ENCODE measurements around the gene CISD3. TPM values are rescaled to one million over a fixed set of nuclear protein-coding genes. Genes with fewer than 3 reads are reported as not detected.
A peak's percentile ranks its signal among the peaks of the same experiment; 100 is the strongest.

The CISD3 gene
- total RNA-seq, 1 donor from 2014 or later, result 9.4 TPM

DNA sequence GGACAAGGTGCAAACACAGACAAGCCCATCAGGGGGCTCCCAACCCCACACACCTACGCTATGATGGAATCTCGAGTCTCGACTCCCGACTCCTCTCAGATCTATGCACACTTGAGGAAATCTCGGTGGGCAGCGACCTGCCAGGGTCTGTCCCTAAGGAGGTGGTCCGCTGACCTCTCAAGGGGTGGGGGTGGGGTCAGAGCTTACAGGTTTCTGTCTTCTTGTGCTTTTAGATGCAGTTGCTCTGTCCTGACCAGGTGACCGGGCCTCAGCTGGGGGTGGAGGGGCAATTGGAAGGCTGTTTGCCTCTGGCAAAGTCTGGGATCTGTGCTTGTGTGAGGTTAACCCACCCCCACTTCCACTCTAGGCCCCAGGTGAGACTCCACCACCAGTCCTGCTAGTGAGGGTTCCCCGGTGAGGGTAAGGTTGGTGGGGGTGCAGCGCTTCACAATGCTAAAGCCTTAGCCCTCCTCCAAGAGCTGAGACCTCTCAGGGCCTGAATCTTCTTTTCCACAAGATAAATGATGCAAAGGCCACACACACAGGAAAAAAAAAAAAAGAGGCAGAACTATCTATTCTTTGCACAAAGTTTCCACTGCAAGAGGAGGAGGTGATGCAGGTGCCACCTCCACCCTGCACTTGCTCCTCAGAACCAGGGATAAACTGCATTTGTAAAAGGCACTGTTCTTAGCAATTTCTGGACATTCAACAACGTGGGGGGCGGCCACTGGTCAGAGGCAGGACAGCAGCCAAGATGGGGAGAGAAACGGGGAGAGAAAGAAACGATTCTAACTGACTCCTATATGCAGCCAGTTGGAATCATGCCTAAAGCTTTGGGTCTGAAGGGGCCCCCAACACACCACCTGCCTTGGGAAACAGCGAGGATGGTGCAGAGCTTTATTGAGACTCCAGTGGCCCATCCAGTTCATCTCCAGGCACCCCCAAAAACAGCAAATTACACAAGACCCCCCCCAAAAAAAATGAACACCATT is 4.1 kb downstream of the CISD3 start:
- TF ChIP-seq, protein P1, sequence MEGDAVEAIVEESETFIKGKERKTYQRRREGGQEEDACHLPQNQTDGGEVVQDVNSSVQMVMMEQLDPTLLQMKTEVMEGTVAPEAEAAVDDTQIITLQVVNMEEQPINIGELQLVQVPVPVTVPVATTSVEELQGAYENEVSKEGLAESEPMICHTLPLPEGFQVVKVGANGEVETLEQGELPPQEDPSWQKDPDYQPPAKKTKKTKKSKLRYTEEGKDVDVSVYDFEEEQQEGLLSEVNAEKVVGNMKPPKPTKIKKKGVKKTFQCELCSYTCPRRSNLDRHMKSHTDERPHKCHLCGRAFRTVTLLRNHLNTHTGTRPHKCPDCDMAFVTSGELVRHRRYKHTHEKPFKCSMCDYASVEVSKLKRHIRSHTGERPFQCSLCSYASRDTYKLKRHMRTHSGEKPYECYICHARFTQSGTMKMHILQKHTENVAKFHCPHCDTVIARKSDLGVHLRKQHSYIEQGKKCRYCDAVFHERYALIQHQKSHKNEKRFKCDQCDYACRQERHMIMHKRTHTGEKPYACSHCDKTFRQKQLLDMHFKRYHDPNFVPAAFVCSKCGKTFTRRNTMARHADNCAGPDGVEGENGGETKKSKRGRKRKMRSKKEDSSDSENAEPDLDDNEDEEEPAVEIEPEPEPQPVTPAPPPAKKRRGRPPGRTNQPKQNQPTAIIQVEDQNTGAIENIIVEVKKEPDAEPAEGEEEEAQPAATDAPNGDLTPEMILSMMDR (conservative IDR thresholded peaks at IDR 0.05; ENCODE audit: low read depth, low read length), result peak; percentile 34
- no peak for DNase-seq (ENCODE audit: low read depth)
- H3K4me3 ChIP-seq (ENCODE audit: low read depth, low read length), result no peak overlapping the region

DNA sequence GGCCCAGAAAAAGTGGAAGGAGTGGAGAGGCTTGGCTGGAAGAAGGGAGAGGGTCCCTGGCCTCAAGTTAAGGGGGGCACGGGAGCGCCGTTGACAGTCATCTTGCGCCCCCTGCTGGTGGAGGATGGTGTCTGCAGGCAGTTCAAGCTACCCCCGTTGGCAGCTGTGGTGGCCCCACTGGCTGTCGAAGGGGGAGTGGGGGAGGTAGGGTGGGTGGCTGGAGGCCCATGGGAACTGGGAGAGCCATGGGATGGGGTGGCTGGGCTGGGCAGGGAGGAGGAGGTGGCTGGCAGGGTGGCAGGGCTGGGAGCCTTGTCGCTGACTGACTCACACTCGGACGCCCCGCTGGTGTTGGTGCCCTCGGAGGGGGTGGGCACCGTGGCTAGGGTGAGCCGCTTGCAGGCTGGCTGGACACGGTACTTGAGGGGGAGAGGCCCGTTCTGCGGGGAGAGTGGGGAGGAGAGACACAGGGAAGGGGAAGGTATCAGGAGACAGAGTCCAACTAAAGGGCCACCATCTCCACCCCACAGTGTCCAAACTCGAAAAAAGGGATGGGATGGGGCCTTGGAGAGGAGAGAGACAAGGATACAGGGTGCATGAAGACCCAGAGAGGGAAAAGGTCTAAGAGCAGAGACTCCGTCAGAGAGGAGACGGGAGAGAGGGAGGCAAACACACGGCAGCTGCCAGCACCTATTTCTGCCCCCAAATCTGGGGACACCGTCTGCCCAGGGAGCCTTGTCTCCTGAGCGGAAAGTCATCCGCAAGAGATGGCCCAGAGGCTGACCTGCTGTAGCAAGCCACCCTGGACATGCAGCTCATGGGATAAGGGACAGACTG is 5.2 kb downstream of the CISD3 start:
- no peak overlapping the region for H3K4me3 ChIP-seq (ENCODE audit: low read depth, low read length)
- TF ChIP-seq, protein P1 (conservative IDR thresholded peaks at IDR 0.05; ENCODE audit: low read depth, low read length), result peak; percentile 92
- DNase-seq (ENCODE audit: low read depth), result no peak

DNA sequence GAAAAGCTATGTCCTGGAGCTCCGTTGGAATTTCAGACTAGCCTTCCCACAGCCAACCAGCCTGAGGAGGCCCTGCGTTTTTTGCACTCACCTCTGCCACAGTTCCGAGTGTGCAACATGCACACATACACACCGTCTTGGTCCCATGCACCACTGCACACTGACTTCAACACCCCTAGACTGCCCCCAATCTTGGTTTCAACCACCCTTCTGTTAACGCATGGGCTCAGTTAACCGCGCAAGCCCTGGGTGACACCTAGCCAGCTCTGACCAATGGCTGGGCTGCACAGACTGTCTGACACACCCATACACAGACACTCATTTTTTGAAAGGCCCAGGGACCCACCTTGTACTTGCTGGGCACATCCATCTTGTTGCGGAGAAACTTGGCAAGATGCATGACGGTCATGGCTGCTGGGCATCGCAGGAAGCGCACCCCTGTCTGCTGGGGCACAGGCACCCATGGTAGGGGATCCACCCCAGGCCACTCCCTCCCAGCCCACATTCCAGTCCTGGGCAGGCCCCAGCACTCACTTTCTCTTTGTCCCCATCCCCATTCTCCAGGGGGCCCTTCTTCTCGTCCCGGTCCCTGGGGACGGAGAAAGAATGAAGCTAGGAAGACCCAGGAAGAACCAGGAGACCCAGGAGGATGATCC is 8.0 kb downstream of the CISD3 start:
- TF ChIP-seq, protein P1 (conservative IDR thresholded peaks at IDR 0.05; ENCODE audit: low read depth, low read length), result no peak
- H3K4me3 ChIP-seq (ENCODE audit: low read depth, low read length), result no peak overlapping the region
- no peak for DNase-seq (ENCODE audit: low read depth)

DNA sequence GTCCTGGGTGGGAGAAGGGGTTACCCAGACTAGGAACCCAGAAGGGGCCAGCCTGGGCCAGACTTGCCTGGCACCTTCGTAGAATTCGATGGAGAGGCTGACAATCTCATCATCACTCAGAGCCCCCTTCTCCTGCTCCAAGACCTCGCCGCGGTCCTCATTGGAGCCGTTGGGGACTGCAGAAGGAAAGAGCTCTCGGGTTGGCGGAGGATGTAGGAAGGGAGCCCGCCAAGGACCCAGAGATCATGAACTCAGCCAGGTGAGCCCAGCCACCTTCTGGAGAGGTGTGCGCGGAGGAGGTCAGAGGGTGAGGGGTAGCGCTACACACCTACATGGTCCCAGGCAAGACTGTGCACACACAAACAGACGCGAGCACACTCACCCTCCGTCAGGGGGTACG is 8.5 kb downstream of the CISD3 start:
- TF ChIP-seq, protein P1 (conservative IDR thresholded peaks at IDR 0.05; ENCODE audit: low read depth, low read length), result no peak
- DNase-seq (ENCODE audit: low read depth), result no peak

DNA sequence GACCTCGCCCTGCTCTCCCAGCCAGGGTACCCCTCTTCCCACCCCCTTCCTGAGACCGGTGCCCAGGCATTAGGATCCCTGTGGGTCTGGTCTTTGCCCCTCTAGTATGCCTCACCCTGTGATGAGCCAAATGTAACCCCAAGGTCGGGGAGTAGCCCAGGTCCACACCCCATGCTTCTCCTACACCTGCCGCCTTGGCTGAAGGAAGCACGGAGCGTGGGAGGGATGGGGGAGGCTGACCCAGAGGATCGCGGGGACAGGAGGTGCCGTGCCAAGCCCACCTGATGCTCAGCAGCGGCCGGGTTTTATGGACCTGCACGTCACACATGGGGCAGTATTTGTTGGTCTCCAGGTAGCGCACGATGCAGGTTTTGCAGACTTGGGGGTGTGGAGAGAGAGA is 9.2 kb downstream of the CISD3 start:
- DNase-seq (ENCODE audit: low read depth), result no peak
- TF ChIP-seq, protein P1 (conservative IDR thresholded peaks at IDR 0.05; ENCODE audit: low read depth, low read length), result no peak
- H3K4me3 ChIP-seq (ENCODE audit: low read depth, low read length), result no peak overlapping the region

More for the DNA sequence above, 8.5 kb downstream of the CISD3 start:
- no peak overlapping the region for H3K4me3 ChIP-seq (ENCODE audit: low read depth, low read length)

DNA sequence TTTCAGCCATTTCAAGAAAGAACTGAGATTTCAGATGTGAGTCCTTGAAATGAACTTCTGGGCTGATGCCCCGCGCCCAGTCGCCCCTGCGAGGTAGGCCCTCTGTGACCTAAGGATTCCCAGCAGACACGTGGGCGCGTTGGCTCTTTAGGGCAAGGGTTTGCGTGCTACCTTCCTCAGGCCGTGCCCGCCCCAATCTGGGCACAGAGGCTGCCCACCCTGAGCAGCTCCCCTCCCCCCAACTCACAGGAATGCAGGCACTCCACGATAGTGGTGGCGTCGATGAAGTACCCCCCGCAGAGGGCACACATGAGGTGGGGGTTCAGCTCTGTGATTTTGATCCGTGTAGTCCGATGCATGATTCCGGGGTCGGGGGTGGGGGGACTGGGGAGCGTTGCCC is 9.9 kb downstream of the CISD3 start:
- no peak overlapping the region for H3K4me3 ChIP-seq (ENCODE audit: low read depth, low read length)
- TF ChIP-seq, protein P1 (conservative IDR thresholded peaks at IDR 0.05; ENCODE audit: low read depth, low read length), result no peak
- DNase-seq (ENCODE audit: low read depth), result no peak
